ENCODE measurements around the gene WASF2.

DNA sequence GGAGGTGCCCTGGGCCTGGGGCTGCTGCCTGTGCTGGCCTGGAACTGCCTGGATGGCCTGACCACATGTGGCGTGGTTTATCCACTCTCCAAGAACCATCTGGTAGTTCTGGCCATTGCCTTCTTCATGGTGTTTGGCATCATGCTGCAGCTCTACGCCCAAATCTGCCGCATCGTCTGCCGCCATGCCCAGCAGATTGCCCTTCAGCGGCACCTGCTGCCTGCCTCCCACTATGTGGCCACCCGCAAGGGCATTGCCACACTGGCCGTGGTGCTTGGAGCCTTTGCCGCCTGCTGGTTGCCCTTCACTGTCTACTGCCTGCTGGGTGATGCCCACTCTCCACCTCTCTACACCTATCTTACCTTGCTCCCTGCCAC, 95.7 kb downstream of the WASF2 start:
- TF ChIP-seq, protein P1, sequence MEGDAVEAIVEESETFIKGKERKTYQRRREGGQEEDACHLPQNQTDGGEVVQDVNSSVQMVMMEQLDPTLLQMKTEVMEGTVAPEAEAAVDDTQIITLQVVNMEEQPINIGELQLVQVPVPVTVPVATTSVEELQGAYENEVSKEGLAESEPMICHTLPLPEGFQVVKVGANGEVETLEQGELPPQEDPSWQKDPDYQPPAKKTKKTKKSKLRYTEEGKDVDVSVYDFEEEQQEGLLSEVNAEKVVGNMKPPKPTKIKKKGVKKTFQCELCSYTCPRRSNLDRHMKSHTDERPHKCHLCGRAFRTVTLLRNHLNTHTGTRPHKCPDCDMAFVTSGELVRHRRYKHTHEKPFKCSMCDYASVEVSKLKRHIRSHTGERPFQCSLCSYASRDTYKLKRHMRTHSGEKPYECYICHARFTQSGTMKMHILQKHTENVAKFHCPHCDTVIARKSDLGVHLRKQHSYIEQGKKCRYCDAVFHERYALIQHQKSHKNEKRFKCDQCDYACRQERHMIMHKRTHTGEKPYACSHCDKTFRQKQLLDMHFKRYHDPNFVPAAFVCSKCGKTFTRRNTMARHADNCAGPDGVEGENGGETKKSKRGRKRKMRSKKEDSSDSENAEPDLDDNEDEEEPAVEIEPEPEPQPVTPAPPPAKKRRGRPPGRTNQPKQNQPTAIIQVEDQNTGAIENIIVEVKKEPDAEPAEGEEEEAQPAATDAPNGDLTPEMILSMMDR (IDR thresholded peaks at IDR 0.05), result no peak
- TF ChIP-seq POLR2A (IDR thresholded peaks at IDR 0.05) (no peak), POLR2AphosphoS5 (IDR thresholded peaks at IDR 0.05) (no peak)
